ENCODE results near the gene ZNRF2. TPM values are rescaled to one million over a fixed set of nuclear protein-coding genes. Genes with fewer than 3 reads are reported as not detected.

The ZNRF2 gene
- total RNA-seq, 1 experiment from 2014 or later = 9.8 TPM

DNA sequence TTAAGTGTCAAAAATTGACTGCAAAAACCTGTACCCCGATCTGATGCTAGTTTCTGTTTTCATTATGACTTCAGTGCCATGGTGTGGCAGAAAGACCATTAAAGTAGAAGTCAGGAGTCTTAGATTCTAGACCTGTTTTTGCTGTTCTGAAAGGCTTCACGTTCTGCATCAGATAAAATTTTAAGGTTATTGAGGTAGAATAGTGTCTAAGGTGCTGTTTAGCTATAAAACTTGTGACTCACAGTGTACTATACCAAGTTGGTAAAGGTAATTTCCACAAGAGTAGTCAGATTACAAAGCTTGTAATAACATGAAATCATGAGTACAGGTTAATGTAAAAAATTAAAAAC lies 38.6 kb downstream of the ZNRF2 start:
- H3K4me1 Mint-ChIP-seq (ENCODE audit: insufficient read depth, unreplicated experiment) = peaks cover 45% of the 10 kb centered on the region

DNA sequence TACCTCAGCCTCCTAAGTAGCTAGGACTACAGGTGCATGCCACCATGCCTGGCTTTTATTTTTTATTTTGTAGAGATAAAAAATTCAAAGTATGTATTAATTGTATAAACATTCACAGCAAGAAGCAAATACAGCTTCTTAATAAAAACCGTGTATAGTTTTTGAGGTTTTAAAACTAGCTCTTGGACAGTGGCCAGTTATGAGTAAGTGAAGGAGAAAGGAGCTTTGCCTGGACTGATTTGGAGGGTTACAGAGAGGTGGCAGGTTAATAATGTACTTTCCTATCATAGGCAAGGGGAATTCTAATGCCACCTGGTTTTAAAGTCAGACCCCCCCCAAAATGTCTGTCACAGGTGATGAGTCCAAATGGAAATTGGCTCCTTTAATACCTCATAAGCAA lies 43.4 kb downstream of the ZNRF2 start:
- no peak for TF ChIP-seq CTCF (IDR thresholded peaks at IDR 0.05; ENCODE audit: unreplicated experiment)
- peaks cover 5% of the 10 kb centered on the region for H3K36me3 Mint-ChIP-seq (ENCODE audit: insufficient read depth, unreplicated experiment)
- CTCF ChIA-PET = interaction anchor here (1.4 kb wide), 2 partner anchors 8 to 15 kb away, joined by 4 read pairs; no protein-coding TSS in a partner anchor
- BruUV-seq (replicated peaks) = no TSS peak
- no peaks in the 10 kb centered on the region for H3K9me3 Mint-ChIP-seq (ENCODE audit: unreplicated experiment)
- no peak overlapping the region for H3K4me3 Mint-ChIP-seq (ENCODE audit: unreplicated experiment)
- peak; percentile 60 for DNase-seq (ENCODE audit: unreplicated experiment)
- intact Hi-C loops (cut with micrococcal nuclease) = no loop called here
- peaks cover 34% of the 10 kb centered on the region for H3K4me1 Mint-ChIP-seq (ENCODE audit: insufficient read depth, unreplicated experiment)
- POLR2A ChIA-PET = interaction anchor here (0.7 to 7.3 kb wide), 10 partner anchors 6 to 186 kb away, joined by 3 to 56 read pairs (median 8); partner anchors contain the start of gene ZNRF2
- no peaks in the 10 kb centered on the region for H3K27me3 Mint-ChIP-seq (ENCODE audit: insufficient read depth, unreplicated experiment)
- no peak overlapping the region for H3K27ac Mint-ChIP-seq (ENCODE audit: low read depth, unreplicated experiment)

More for the DNA sequence above, 38.6 kb downstream of the ZNRF2 start:
- Mint-ChIP-seq H3K27me3 (ENCODE audit: insufficient read depth, unreplicated experiment) (no peaks in the 10 kb centered on the region), H3K27ac (ENCODE audit: low read depth, unreplicated experiment) (peak overlapping the region; percentile 79), H3K4me3 (ENCODE audit: unreplicated experiment) (peak overlapping the region; percentile 59), H3K9me3 (ENCODE audit: unreplicated experiment) (no peaks in the 10 kb centered on the region), H3K36me3 (ENCODE audit: insufficient read depth, unreplicated experiment) (peaks cover 5% of the 10 kb centered on the region)
- ChIA-PET POLR2A (interaction anchor here (0.7 to 4.7 kb wide), 15 partner anchors 7 to 153 kb away, joined by 3 to 75 read pairs (median 27); no protein-coding TSS in a partner anchor), CTCF (interaction anchor here (0.6 to 1.5 kb wide), 10 partner anchors 8 to 1217 kb away, joined by 3 to 7 read pairs (median 4); partner anchors contain the start of gene ZNRF2)
- intact Hi-C loops (cut with micrococcal nuclease) = loop anchor here (2.0 kb wide), 1 partner anchor 38 kb away; the partner anchor contains the start of gene ZNRF2
- BruUV-seq (replicated peaks) = no TSS peak
- no peak for TF ChIP-seq CTCF (IDR thresholded peaks at IDR 0.05; ENCODE audit: unreplicated experiment)
- peak; percentile 44 for DNase-seq (ENCODE audit: unreplicated experiment)

DNA sequence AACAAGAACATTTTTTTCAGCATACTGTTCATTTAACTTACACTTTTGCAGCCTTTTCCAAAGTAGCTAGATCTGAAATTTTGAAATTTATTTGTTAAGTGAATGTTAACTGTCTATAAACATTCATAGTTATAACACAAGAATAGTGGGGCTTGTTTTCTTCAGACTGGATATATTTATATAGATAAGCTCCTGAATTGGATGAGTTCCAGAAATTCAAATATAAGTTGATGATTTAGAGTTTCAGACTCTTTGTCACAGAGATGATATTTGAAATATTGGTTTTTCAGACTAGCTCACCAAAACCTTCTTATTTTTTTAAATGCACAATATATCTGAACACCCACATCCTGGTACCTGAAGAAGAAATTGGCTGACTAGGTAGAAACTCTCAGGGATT lies 44.0 kb downstream of the ZNRF2 start:
- POLR2A ChIA-PET = interaction anchor here (0.9 to 7.3 kb wide), 9 partner anchors 7 to 33 kb away, joined by 3 to 56 read pairs (median 5); no protein-coding TSS in a partner anchor
- CTCF ChIA-PET = interaction anchor here (0.8 to 1.4 kb wide), 3 partner anchors 8 to 102 kb away, joined by 3 to 4 read pairs (median 4); no protein-coding TSS in a partner anchor
- BruUV-seq (replicated peaks) = no TSS peak

DNA sequence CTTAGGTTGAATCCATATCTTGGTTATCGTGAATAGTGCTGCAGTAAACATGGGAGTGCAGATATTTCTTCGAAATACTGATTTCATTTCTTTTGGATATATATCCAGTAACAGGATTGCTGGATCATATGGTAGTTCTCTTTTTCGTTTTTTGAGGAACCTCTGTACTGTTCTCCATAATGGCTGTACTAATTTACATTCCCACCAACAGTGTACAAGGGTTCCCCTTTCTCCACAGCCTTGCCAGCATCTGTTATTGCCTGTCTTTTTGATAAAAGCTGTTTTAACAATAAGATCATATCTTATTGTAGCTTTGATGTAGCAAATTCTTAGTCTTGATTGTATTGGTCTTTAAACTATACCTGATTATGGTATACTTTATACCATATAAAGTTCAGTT lies 45.3 kb downstream of the ZNRF2 start:
- DNase-seq (ENCODE audit: unreplicated experiment) = no peak
- Mint-ChIP-seq H3K27me3 (ENCODE audit: insufficient read depth, unreplicated experiment) (no peaks in the 10 kb centered on the region), H3K9me3 (ENCODE audit: unreplicated experiment) (no peaks in the 10 kb centered on the region), H3K4me1 (ENCODE audit: insufficient read depth, unreplicated experiment) (peaks cover 29% of the 10 kb centered on the region), H3K27ac (ENCODE audit: low read depth, unreplicated experiment) (no peak overlapping the region), H3K36me3 (ENCODE audit: insufficient read depth, unreplicated experiment) (no peaks in the 10 kb centered on the region), H3K4me3 (ENCODE audit: unreplicated experiment) (no peak overlapping the region)
- CTCF ChIA-PET = interaction anchor here (0.7 to 0.9 kb wide), 2 partner anchors 11 to 28 kb away, joined by 3 read pairs; no protein-coding TSS in a partner anchor
- BruUV-seq (replicated peaks) = no TSS peak
- POLR2A ChIA-PET = interaction anchor here (0.5 to 7.3 kb wide), 7 partner anchors 8 to 224 kb away, joined by 3 to 56 read pairs (median 4); no protein-coding TSS in a partner anchor
- intact Hi-C loops (cut with micrococcal nuclease) = no loop called here
- no peak for TF ChIP-seq CTCF (IDR thresholded peaks at IDR 0.05; ENCODE audit: unreplicated experiment)

More for the DNA sequence above, 44.0 kb downstream of the ZNRF2 start:
- TF ChIP-seq CTCF (IDR thresholded peaks at IDR 0.05; ENCODE audit: unreplicated experiment) = no peak
- no peak overlapping the region for H3K27ac Mint-ChIP-seq (ENCODE audit: low read depth, unreplicated experiment)
- DNase-seq (ENCODE audit: unreplicated experiment) = no peak
- H3K9me3 Mint-ChIP-seq (ENCODE audit: unreplicated experiment) = no peaks in the 10 kb centered on the region
- peaks cover 5% of the 10 kb centered on the region for H3K36me3 Mint-ChIP-seq (ENCODE audit: insufficient read depth, unreplicated experiment)
- H3K4me1 Mint-ChIP-seq (ENCODE audit: insufficient read depth, unreplicated experiment) = peaks cover 29% of the 10 kb centered on the region
- H3K4me3 Mint-ChIP-seq (ENCODE audit: unreplicated experiment) = no peak overlapping the region
- intact Hi-C loops (cut with micrococcal nuclease) = no loop called here
- H3K27me3 Mint-ChIP-seq (ENCODE audit: insufficient read depth, unreplicated experiment) = no peaks in the 10 kb centered on the region
